Ectodermal cell (in vitro differentiated cells): ENCODE data around the gene SQOR. TPM values are rescaled to one million over a fixed set of nuclear protein-coding genes. Genes with fewer than 3 reads are reported as not detected.
A peak's percentile ranks its signal among the peaks of the same experiment; 100 is the strongest.

Experiments used
- H3K27ac ChIP-seq: 2 replicates; pipeline ENCODE4 v1.7.0; 2013; ENCODE audit warnings: mild to moderate bottlenecking, low read depth, low read length; ENCODE audit not compliant: insufficient read depth, poor library complexity, severe bottlenecking
- H3K27me3 ChIP-seq: 2 replicates; pipeline ENCODE4 v1.7.0; 2013; ENCODE audit warnings: mild to moderate bottlenecking, low read length; ENCODE audit not compliant: insufficient read depth, control insufficient read depth, poor library complexity, severe bottlenecking
- H3K36me3 ChIP-seq: one replicate; pipeline ENCODE4 v1.7.0; 2013; ENCODE audit warnings: low read length; ENCODE audit not compliant: control insufficient read depth, insufficient read depth
- H3K4me1 ChIP-seq: one replicate; pipeline ENCODE4 v1.7.0; 2013; ENCODE audit warnings: low read length; ENCODE audit not compliant: control insufficient read depth, insufficient read depth
- H3K4me3 ChIP-seq: 2 replicates; pipeline ENCODE4 v1.7.0; 2013; ENCODE audit warnings: low read depth, low read length, control low read depth; ENCODE audit not compliant: insufficient read depth
- H3K9me3 ChIP-seq: 2 replicates; pipeline ENCODE4 v1.7.0; 2013; ENCODE audit warnings: mild to moderate bottlenecking, low read length, moderate library complexity; ENCODE audit not compliant: control insufficient read depth
- WGBS, 2 experiments: methylation state at CpG; one replicate each; pipeline ENCODE4 v1.1.7; 2013; ENCODE audit warnings: missing lambda C conversion rate in 2 of 2; 5-methylcytosine and 5-hydroxymethylcytosine counted together
- polyA plus RNA-seq, 4 experiments: library from polyadenylated mRNA; stranded (reverse); fragments of 50-300 nt; gene quantifications; one replicate each; pipeline ENCODE4 v1.2.3, GENCODE V29; 2013

The SQOR gene
- polyA plus RNA-seq (2013, experiment 1 of 4) = 0.74 TPM
- 0.62 TPM for polyA plus RNA-seq (2013, experiment 2 of 4)
- 0.37 TPM for polyA plus RNA-seq (2013, experiment 3 of 4)
- polyA plus RNA-seq (2013, experiment 4 of 4) = 0.73 TPM

DNA sequence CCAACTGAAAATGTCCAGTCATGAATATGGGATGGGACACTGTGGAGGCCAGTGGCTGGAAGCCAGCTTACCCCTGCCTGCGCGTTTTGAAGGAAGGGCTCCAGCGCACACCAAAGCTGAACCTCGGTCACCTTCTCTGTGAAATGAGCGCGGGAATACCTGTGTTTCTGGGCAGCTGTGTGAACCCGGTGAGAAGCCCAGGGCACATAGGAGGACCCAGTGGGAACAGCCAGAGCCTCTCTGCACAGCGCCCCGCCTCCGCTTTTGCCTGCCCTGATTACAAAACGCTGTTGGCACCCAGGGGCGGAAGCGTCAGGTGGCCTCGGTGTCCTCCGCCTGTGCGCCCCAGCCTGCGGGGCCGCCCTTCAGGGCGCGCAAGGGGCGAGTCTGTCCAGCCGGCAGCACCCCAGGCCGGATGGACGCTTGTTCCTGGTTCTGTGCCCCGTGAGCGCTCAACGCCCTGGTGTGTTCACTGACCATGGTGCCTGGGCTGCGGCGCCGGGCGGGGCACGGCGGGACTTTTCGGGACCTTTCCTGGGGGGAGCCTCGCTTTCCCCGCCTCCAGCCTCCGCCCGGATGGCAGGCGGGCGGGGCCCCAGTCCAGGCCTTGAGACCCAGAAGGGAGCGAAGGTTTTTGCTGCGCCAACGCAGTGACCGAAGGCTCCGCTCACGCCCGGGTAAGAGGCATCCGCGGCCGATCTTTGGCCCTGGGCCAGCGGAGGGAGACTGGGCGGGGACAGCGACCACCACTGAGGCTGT is at the start of gene SQOR:
Gene SQOR (plus strand): TSS at position 598 of the 759 bp plus-strand sequence. CDS start 23,895 bp downstream, outside the sequence.
- H3K4me1 ChIP-seq = peaks cover 3% of the 10 kb centered on the region
- peaks cover 33% of the 10 kb centered on the region for H3K27me3 ChIP-seq
- no peak within 1 kb of the TSS for H3K27ac ChIP-seq
- H3K4me3 ChIP-seq = peak within 1 kb of the TSS; percentile 49
- no peaks in the 10 kb centered on the region for H3K9me3 ChIP-seq
- no peaks in the 10 kb centered on the region for H3K36me3 ChIP-seq
- WGBS, 2 experiments = 6 to 7% methylated on average over 53 of the region's 53 CpGs

GRCh38 chr15:45585069-45585791 is 49.6 kb upstream of the SQOR start:
- H3K27me3 ChIP-seq = no peaks in the 10 kb centered on the region
- peaks cover 7% of the 10 kb centered on the region for H3K4me1 ChIP-seq
- no peaks in the 10 kb centered on the region for H3K36me3 ChIP-seq
- no peak overlapping the region for H3K4me3 ChIP-seq
- H3K27ac ChIP-seq = no peak overlapping the region
- WGBS, 2 experiments = 80 to 86% methylated on average over 5 of the region's 7 CpGs
- no peaks in the 10 kb centered on the region for H3K9me3 ChIP-seq

DNA sequence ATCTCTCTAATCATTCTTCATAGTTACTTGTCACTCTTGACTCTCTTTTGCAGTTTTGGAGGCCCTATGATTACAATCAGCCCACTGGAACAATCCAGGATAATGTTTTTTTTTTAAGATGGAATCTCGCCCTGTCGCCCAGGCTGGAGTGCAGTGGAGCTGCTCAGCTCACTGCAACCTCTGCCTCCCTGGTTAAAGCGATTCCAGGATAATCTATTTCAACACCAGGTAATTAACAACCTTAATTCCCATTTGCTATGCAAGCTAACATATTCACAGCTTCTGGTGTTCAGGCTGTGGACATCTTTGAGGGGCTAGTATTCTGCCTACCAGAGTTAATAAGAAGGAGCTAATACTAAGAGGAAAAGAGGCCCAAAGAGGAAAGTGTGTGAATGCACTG is 48.7 kb upstream of the SQOR start:
- no peaks in the 10 kb centered on the region for H3K27me3 ChIP-seq
- 86 to 93% methylated on average over 3 of the region's 3 CpGs for WGBS, 2 experiments
- peak overlapping the region; percentile 99 for H3K4me3 ChIP-seq
- H3K9me3 ChIP-seq = no peaks in the 10 kb centered on the region
- H3K4me1 ChIP-seq = peaks cover 7% of the 10 kb centered on the region
- H3K36me3 ChIP-seq = no peaks in the 10 kb centered on the region
- H3K27ac ChIP-seq = peak overlapping the region; percentile 99

DNA sequence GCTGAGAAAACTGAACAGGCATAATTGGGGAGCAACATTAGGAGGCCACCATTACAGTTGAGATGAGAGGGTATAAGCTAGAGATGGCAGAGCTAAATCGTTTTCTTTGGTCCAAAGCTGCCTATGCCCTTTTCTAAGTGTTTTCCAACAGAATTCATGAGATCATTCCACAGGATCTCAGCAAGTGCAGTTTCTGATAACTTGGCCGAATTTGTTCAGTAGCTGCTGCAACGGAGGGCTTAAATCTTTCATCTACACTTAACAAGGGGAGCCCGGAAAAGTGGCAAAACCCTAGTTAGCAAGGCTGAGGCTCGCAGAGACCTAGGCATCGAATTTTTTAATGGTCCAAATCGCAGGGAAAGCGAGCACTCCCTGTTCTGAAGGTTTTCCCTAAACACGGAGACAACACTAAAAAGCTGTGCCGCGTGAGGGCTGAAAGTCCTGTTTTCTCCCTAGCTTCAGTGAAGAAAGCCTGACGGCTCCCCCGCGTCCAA is 48.2 kb upstream of the SQOR start:
- H3K4me1 ChIP-seq = peaks cover 7% of the 10 kb centered on the region
- peak overlapping the region; percentile 99 for H3K27ac ChIP-seq
- H3K27me3 ChIP-seq = no peaks in the 10 kb centered on the region
- no peaks in the 10 kb centered on the region for H3K9me3 ChIP-seq
- WGBS, 2 experiments = 5% methylated on average over 14 of the region's 14 CpGs
- peak overlapping the region; percentile 99 for H3K4me3 ChIP-seq
- H3K36me3 ChIP-seq = no peaks in the 10 kb centered on the region

- 0 to 1% methylated on average over 62 of the region's 62 CpGs for WGBS, 2 experiments
- Histone ChIP-seq H3K4me3 (peak within 1 kb of the TSS; percentile 99), H3K4me1 (peaks cover 7% of the 10 kb centered on the region), H3K27ac (peak within 1 kb of the TSS; percentile 99), H3K9me3 (no peaks in the 10 kb centered on the region), H3K27me3 (no peaks in the 10 kb centered on the region), H3K36me3 (no peaks in the 10 kb centered on the region)
These were observed 47.5 kb upstream of the SQOR start, which contains the start of gene BLOC1S6 for GRCh38 chr15:45587095-45587862. Gene BLOC1S6 (plus strand): TSS chr15:45587379. CDS start chr15:45587444, 65 bp downstream.

DNA sequence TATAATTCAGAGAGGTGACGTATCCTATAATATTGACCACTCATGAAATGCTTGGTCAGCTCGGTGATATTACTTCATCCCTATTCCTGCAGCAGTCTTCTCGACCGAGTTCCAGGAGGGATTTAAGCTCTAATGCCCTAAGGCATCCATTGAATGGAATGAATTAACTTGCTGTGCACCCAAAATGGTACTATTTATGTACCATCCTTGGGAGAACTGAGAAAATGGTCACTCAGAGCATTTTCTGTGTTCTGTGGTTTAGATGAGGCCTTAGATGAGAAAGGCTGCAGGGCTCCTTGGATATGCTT is 47.0 kb upstream of the SQOR start:
- no peaks in the 10 kb centered on the region for H3K36me3 ChIP-seq
- peaks cover 7% of the 10 kb centered on the region for H3K4me1 ChIP-seq
- peak overlapping the region; percentile 99 for H3K27ac ChIP-seq
- H3K9me3 ChIP-seq = no peaks in the 10 kb centered on the region
- H3K4me3 ChIP-seq = peak overlapping the region; percentile 99
- WGBS, 2 experiments = 0 to 3% methylated on average over 4 of the region's 4 CpGs
- H3K27me3 ChIP-seq = no peaks in the 10 kb centered on the region

DNA sequence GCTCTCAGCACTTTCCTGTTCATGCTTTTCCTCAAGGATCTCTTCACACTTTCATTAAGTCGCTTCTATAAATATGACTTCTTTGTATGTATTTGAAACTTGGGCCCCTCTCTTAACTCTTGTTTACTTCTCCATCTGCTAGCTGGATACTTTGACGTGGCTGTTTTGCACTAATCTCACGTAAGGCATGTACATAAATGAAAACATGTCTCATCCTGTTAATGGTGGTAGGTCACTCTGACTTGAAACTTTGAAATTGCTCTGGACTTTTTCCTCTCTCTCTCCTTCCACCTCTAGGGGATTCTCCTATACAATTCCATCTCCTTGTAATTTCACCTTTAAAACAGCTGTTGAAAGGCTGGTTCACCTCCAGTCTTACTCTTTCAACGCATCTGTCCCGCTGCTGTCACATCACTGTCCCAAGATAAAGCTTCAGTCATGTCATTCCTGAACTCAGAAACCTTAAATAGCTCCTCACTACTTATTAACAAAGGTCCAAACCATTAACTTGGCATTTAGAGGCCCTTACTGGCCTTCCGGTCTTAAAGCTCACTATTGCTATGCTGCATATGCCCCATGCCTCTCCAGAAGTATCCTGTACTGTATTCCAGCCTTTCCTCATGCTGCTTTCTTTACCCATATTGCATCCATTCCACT is 46.5 kb upstream of the SQOR start:
- H3K4me1 ChIP-seq = peaks cover 7% of the 10 kb centered on the region
- peak overlapping the region; percentile 99 for H3K4me3 ChIP-seq
- 74 to 79% methylated on average over 6 of the region's 6 CpGs for WGBS, 2 experiments
- H3K27ac ChIP-seq = no peak overlapping the region
- H3K36me3 ChIP-seq = no peaks in the 10 kb centered on the region
- no peaks in the 10 kb centered on the region for H3K9me3 ChIP-seq
- H3K27me3 ChIP-seq = no peaks in the 10 kb centered on the region

DNA sequence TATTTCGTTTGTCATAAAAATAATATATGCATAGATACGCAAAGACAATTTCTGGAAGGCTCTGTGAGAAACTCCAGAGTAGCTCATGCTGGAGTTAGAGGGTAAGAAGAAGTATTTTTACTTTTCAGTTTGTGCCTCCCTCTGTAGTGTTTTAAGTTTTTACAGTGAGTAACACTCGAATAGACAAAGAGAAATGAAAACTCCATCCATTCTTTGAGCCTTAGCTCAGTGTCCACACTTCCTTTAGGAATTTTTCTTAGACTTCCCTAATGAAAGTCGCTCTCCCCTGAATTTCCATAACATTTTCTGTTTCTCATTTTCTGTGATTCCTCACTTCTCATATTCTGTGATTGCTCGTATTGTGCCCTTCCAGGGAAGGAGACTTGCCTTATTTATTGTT is 45.6 kb upstream of the SQOR start:
- WGBS, 2 experiments = 81 to 85% methylated on average over 5 of the region's 5 CpGs
- Histone ChIP-seq H3K36me3 (no peaks in the 10 kb centered on the region), H3K4me3 (no peak overlapping the region), H3K4me1 (peaks cover 7% of the 10 kb centered on the region), H3K27me3 (no peaks in the 10 kb centered on the region), H3K9me3 (no peaks in the 10 kb centered on the region), H3K27ac (no peak overlapping the region)

GRCh38 chr15:45594319-45594718 is 40.5 kb upstream of the SQOR start:
- H3K27ac ChIP-seq = no peak overlapping the region
- 88 to 96% methylated on average over 2 of the region's 2 CpGs for WGBS, 2 experiments
- no peak overlapping the region for H3K4me3 ChIP-seq
- H3K4me1 ChIP-seq = no peaks in the 10 kb centered on the region
- no peaks in the 10 kb centered on the region for H3K27me3 ChIP-seq
- peaks cover 23% of the 10 kb centered on the region for H3K36me3 ChIP-seq
- H3K9me3 ChIP-seq = no peaks in the 10 kb centered on the region
